Stomach (tissue), 9 donors: Measurements from ENCODE around the gene PCSK1N. TPM values are rescaled to one million over a fixed set of nuclear protein-coding genes. Genes with fewer than 3 reads are reported as not detected.

Experiments used
- DNase-seq, 2 donors: peaks; one replicate each; pipeline versions ENCODE4 v3.0.0 to v3.0.0-alpha.2; 2013 to 2019
- H3K27ac ChIP-seq, 5 donors: fragments of 200-600 bp in 4 of 5; sonication (generic) in 4 of 5; one replicate each; pipeline ENCODE4 v1.5.1; 2013 to 2019; ENCODE audit warnings: mild to moderate bottlenecking in 1 of 5, moderate library complexity in 1 of 5
- H3K27me3 ChIP-seq, 3 donors: fragments of 200-600 bp; sonication (generic); one replicate each; pipeline ENCODE4 v1.5.1; 2017 to 2019; ENCODE audit warnings: mixed run types in 1 of 3
- H3K36me3 ChIP-seq, 4 donors: fragments of 200-600 bp; sonication (generic); 1 replicate in 3 of 4; 2 replicates in 1 of 4; pipeline ENCODE4 v1.5.1; 2016 to 2019
- H3K4me1 ChIP-seq, 4 donors: fragments of 200-600 bp; sonication (generic); one replicate each; pipeline ENCODE4 v1.5.1; 2016 to 2019
- H3K4me3 ChIP-seq, 4 donors: fragments of 200-600 bp; sonication (generic) in 3 of 4; one replicate each; pipeline ENCODE4 v1.5.1; 2016 to 2019; ENCODE audit warnings: mild to moderate bottlenecking in 1 of 4
- H3K9me3 ChIP-seq, 4 donors: fragments of 200-600 bp; sonication (generic); one replicate each; pipeline ENCODE4 v1.5.1; 2016 to 2019
- CTCF ChIP-seq, 7 experiments: fragments of 450-650 bp in 4 of 7; fragments of 200-600 bp in 3 of 7; sonication (generic) in 3 of 7; IDR thresholded peaks; one replicate each; pipeline ENCODE4 v1.5.1; 2016 to 2019; ENCODE audit warnings: antibody characterized with exemption in 7 of 7, control low read depth in 2 of 7, mild to moderate bottlenecking in 1 of 7
- EP300 ChIP-seq: sonication (generic); formaldehyde crosslinking; IDR thresholded peaks from one replicate; pipeline ENCODE4 v1.6.1; 2017; ENCODE audit warnings: antibody characterized with exemption
- POLR2A ChIP-seq, 4 donors: fragments of 450-650 bp; IDR thresholded peaks; one replicate each; pipeline ENCODE4 v1.6.1; 2016; ENCODE audit warnings: antibody characterized with exemption in 4 of 4, control low read depth in 2 of 4, mild to moderate bottlenecking in 1 of 4, moderate library complexity in 1 of 4
- POLR2AphosphoS5 ChIP-seq, 3 donors: sonication (generic); formaldehyde crosslinking; IDR thresholded peaks; one replicate each; pipeline ENCODE4 v1.6.1; 2016; ENCODE audit warnings: antibody characterized with exemption in 3 of 3
- WGBS, 5 donors: extraction: QIAGEN DNeasy Blood & Tissue Kit in 3 of 5; methylation state at CpG; one replicate each; pipeline versions ENCODE4 v1.1.5 to v1.1.7; 2013 to 2018; 5-methylcytosine and 5-hydroxymethylcytosine counted together
- intact Hi-C: fragments of 100-400 bp; cut with DNase I; formaldehyde crosslinking; loops from one replicate; pipeline ENCODE4 v1.15.1; 2023; ENCODE audit warnings: low total_unique reads
- polyA plus RNA-seq, 3 donors: library from polyadenylated mRNA; stranded (reverse); fragments of 200-250 nt; gene quantifications; one replicate each; pipeline ENCODE4 v1.2.3, GENCODE V29; 2013
- total RNA-seq, 5 donors: library from RNA; depleted of rRNA; stranded (reverse); fragments of >200 nt; gene quantifications; one replicate each; pipeline versions ENCODE4 v1.1.0 to v1.2.3, GENCODE V29; 2014 to 2016
- donor health status: healthy with polysubstance abuse.
- donor health status: Bipolar disorder and iron deficiency.
- donor health status: healthy.

The PCSK1N gene
- total and polyA plus RNA-seq, 8 donors = 1.3 to 46.6 (median 12.7) TPM

- WGBS, 5 donors = 84 to 96% (median 91%) methylated on average over 8 of the region's 8 CpGs
- H3K36me3 ChIP-seq = peaks cover 0 to 75% (median 64%) of the 10 kb centered on the region in 4 donors
- no peak for DNase-seq
- no peaks in the 10 kb centered on the region for H3K27me3 ChIP-seq
- H3K4me3 ChIP-seq = no peak overlapping the region
- H3K27ac ChIP-seq = no peak overlapping the region
- no peaks in the 10 kb centered on the region for H3K4me1 ChIP-seq
- TF ChIP-seq CTCF (IDR thresholded peaks at IDR 0.05) = no peak
- TF ChIP-seq POLR2AphosphoS5 (IDR thresholded peaks at IDR 0.05) = no peak
- no peak for TF ChIP-seq POLR2A (IDR thresholded peaks at IDR 0.05)
- TF ChIP-seq EP300 = no peak
- H3K9me3 ChIP-seq = no peaks in the 10 kb centered on the region
- intact Hi-C loops = no loop called here
Observed at GRCh38 chrX:48813644-48814043, 21.8 kb downstream of the PCSK1N start.

- WGBS, 5 donors = 77 to 100% (median 86%) methylated on average over 1 to 4 of the region's 4 CpGs
- Histone ChIP-seq H3K36me3 (peaks cover 0 to 40% (median 23%) of the 10 kb centered on the region in 4 donors), H3K4me3 (no peak overlapping the region), H3K27me3 (no peaks in the 10 kb centered on the region), H3K27ac (no peak overlapping the region), H3K4me1 (peaks cover 0 to 8% (median 4%) of the 10 kb centered on the region in 4 donors), H3K9me3 (peaks cover 0 to 4% (median 0%) of the 10 kb centered on the region in 4 donors)
- intact Hi-C loops = no loop called here
- TF ChIP-seq POLR2A (IDR thresholded peaks at IDR 0.05) (no peak), EP300 (no peak), POLR2AphosphoS5 (IDR thresholded peaks at IDR 0.05) (no peak), CTCF (IDR thresholded peaks at IDR 0.05) (no peak)
- no peak for DNase-seq
Observed at GRCh38 chrX:48806081-48806480, 29.3 kb downstream of the PCSK1N start.

GRCh38 chrX:48802905-48803200 is 32.6 kb downstream of the PCSK1N start:
- WGBS, 5 donors = 29 to 67% (median 39%) methylated on average over 4 of the region's 4 CpGs
- no peak for DNase-seq
- intact Hi-C loops = no loop called here
- Histone ChIP-seq H3K27me3 (no peaks in the 10 kb centered on the region), H3K4me3 (peak overlapping the region; percentile 42 to 54 (median 44)), H3K4me1 (peaks cover 0 to 15% (median 4%) of the 10 kb centered on the region in 4 donors), H3K27ac (peak overlapping the region in 4 of 5 donors; percentile 94 to 97 (median 95)), H3K36me3 (peaks cover 0 to 24% (median 15%) of the 10 kb centered on the region in 4 donors), H3K9me3 (peaks cover 0 to 4% (median 0%) of the 10 kb centered on the region in 4 donors)
- TF ChIP-seq CTCF (IDR thresholded peaks at IDR 0.05) (no peak), EP300 (no peak), POLR2A (IDR thresholded peaks at IDR 0.05) (no peak), POLR2AphosphoS5 (IDR thresholded peaks at IDR 0.05) (no peak)

DNA sequence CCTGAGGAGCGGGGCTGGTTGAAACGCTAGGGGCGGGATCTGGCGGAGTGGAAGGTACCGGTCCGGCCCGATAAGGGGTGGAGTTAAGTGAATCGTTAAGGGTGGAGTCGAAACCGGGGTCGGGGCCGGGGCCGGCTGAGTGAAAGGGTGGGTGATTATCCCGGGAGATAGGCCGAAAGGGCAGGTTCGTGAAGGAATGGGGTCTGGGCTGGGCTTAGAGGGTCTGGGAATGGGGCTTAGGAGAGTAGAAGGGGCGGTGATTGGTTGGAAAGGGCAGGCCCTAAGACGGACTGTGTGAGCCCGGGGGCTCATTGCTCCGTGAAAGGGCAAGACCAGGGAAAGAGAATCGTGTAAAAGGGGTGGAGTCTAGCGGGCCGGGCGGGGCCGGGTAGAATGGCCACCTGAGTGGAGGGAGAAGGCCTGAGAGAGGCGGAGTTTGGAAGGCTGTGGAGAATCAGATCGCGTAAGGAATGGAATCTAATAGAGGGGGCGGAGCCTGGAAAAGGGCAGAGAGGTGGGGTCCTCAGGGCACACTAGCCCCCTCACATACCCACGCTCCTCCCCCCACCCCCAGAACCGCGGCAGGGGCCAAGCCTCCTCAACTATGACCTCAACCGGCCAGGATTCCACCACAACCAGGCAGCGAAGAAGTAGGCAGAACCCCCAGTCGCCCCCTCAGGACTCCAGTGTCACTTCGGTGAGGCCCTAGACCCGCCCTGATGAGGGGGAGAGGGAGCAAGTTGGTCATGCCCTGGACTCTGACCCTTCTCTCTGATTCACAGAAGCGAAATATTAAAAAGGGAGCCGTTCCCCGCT is 33.1 kb downstream of the PCSK1N start:
- peaks cover 0 to 18% (median 15%) of the 10 kb centered on the region in 4 donors for H3K36me3 ChIP-seq
- peak; percentile 86 to 94 for DNase-seq
- H3K27me3 ChIP-seq = peaks cover 0 to 1% (median 0%) of the 10 kb centered on the region in 3 donors
- peaks cover 0 to 15% (median 4%) of the 10 kb centered on the region in 4 donors for H3K4me1 ChIP-seq
- peak overlapping the region; percentile 42 to 54 (median 44) for H3K4me3 ChIP-seq
- WGBS, 5 donors = 3 to 37% (median 10%) methylated on average over 33 to 40 of the region's 40 CpGs
- peaks cover 0 to 4% (median 0%) of the 10 kb centered on the region in 4 donors for H3K9me3 ChIP-seq
- intact Hi-C loops = no loop called here
- TF ChIP-seq POLR2A (IDR thresholded peaks at IDR 0.05) = peak in 2 of 4 donors; percentile 65 to 82
- no peak for TF ChIP-seq EP300
- peak in 2 of 3 donors; percentile 1 to 61 for TF ChIP-seq POLR2AphosphoS5 (IDR thresholded peaks at IDR 0.05)
- peak overlapping the region; percentile 88 to 97 (median 95) for H3K27ac ChIP-seq
